GM12873 (cell line): ENCODE measurements around the gene MACROD2.

Experiments used
- TF ChIP-seq, protein P1 (sequence below): IDR thresholded peaks from 2 replicates; pipeline ENCODE4 v1.5.1; 2012; ENCODE audit warnings: low read depth, mild to moderate bottlenecking, moderate library complexity, low read length, control low read depth; ENCODE audit not compliant: insufficient read depth; ENCODE audit errors: missing control alignments

The MACROD2 gene

GRCh38 chr20:15918631-15919030 is 1923.3 kb downstream of the MACROD2 start:
- TF ChIP-seq, protein P1, sequence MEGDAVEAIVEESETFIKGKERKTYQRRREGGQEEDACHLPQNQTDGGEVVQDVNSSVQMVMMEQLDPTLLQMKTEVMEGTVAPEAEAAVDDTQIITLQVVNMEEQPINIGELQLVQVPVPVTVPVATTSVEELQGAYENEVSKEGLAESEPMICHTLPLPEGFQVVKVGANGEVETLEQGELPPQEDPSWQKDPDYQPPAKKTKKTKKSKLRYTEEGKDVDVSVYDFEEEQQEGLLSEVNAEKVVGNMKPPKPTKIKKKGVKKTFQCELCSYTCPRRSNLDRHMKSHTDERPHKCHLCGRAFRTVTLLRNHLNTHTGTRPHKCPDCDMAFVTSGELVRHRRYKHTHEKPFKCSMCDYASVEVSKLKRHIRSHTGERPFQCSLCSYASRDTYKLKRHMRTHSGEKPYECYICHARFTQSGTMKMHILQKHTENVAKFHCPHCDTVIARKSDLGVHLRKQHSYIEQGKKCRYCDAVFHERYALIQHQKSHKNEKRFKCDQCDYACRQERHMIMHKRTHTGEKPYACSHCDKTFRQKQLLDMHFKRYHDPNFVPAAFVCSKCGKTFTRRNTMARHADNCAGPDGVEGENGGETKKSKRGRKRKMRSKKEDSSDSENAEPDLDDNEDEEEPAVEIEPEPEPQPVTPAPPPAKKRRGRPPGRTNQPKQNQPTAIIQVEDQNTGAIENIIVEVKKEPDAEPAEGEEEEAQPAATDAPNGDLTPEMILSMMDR = no peak

DNA sequence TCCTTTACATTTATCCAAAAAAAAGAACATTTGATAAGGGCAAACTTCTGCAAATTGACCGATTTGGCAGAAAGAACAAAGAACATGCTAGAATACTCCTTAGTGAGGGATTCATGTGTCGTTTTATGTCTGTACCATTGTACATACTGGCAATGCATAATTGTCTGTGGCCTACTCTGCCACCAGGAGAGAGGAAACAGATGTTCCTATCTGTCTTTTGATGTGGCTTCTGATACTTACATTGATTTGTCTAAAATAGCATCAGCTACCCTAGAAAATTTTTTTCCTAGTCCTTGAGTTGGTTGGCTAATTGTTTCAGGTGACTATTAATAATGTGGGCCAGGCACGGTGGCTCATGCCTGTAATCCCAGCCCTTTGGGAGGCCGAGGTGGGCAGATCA is 1923.8 kb downstream of the MACROD2 start:
- TF ChIP-seq, protein P1 = no peak

- TF ChIP-seq, protein P1 = no peak
These were observed 1926.6 kb downstream of the MACROD2 start for GRCh38 chr20:15921930-15922329.

- TF ChIP-seq, protein P1 = no peak
These were observed 1927.2 kb downstream of the MACROD2 start for GRCh38 chr20:15922556-15922955.

GRCh38 chr20:15923030-15923776 is 1927.9 kb downstream of the MACROD2 start:
- TF ChIP-seq, protein P1 = no peak

- TF ChIP-seq, protein P1 = no peak
These were observed 1929.2 kb downstream of the MACROD2 start for GRCh38 chr20:15924556-15924955.

DNA sequence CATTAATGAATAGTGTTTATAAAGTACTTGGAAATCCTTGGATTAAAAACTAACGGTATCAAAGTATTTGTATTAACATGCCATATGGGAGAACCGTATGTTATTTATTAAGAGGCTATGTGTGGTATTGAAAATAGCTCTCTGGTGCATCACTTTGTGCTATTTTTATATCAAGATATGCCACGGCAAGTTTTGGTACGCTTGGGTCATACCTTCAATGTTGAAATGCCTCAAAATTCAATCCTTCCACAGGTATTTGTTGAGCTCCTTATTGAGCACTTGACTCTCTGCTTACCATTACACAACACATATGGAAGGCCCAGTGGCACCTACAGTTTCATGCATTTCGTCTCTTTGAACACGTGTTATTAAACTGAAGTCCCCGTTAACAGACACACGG is 1930.1 kb downstream of the MACROD2 start:
- TF ChIP-seq, protein P1 = no peak
